ENCODE data around the gene GNPDA2.
A peak's percentile ranks its signal among the peaks of the same experiment; 100 is the strongest.

Gene GNPDA2

GRCh38 chr4:44701037-44701436 is 25.3 kb downstream of the GNPDA2 start:
- TF ChIP-seq, protein P1, sequence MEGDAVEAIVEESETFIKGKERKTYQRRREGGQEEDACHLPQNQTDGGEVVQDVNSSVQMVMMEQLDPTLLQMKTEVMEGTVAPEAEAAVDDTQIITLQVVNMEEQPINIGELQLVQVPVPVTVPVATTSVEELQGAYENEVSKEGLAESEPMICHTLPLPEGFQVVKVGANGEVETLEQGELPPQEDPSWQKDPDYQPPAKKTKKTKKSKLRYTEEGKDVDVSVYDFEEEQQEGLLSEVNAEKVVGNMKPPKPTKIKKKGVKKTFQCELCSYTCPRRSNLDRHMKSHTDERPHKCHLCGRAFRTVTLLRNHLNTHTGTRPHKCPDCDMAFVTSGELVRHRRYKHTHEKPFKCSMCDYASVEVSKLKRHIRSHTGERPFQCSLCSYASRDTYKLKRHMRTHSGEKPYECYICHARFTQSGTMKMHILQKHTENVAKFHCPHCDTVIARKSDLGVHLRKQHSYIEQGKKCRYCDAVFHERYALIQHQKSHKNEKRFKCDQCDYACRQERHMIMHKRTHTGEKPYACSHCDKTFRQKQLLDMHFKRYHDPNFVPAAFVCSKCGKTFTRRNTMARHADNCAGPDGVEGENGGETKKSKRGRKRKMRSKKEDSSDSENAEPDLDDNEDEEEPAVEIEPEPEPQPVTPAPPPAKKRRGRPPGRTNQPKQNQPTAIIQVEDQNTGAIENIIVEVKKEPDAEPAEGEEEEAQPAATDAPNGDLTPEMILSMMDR (IDR thresholded peaks at IDR 0.05; ENCODE audit: insufficient read depth, low read depth, low read length, missing control alignments): no peak
- no peak for DNase-seq (ENCODE audit: low read depth)

GRCh38 chr4:44700427-44700826 is 25.9 kb downstream of the GNPDA2 start:
- DNase-seq (ENCODE audit: low read depth): no peak
- TF ChIP-seq, protein P1 (IDR thresholded peaks at IDR 0.05; ENCODE audit: insufficient read depth, low read depth, low read length, missing control alignments): no peak
- no peak overlapping the region for H3K4me3 ChIP-seq (ENCODE audit: low read length)

More at GRCh38 chr4:44701037-44701436, 25.3 kb downstream of the GNPDA2 start:
- H3K4me3 ChIP-seq (ENCODE audit: low read length): no peak overlapping the region

DNA sequence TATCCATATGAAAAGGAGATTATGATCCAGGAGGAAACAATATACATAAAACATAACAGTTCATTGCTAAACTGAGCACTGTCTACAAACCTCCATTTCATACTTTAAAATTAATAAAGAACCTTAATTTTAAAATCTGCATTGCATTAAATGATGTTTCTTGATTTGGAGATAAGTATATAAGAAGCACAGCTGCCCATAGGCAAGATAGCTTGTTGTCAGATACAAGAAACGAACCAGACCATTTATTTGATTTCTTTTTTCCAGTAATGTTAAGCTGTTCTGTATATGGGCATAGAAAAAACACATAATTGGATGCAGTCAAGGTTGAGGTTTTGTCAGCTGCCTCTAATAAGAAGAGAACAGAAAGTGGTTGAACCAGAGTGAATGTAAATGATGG is 41.7 kb downstream of the GNPDA2 start:
- no peak overlapping the region for H3K4me3 ChIP-seq (ENCODE audit: low read length)
- TF ChIP-seq, protein P1 (IDR thresholded peaks at IDR 0.05; ENCODE audit: insufficient read depth, low read depth, low read length, missing control alignments): no peak
- no peak for DNase-seq (ENCODE audit: low read depth)

DNA sequence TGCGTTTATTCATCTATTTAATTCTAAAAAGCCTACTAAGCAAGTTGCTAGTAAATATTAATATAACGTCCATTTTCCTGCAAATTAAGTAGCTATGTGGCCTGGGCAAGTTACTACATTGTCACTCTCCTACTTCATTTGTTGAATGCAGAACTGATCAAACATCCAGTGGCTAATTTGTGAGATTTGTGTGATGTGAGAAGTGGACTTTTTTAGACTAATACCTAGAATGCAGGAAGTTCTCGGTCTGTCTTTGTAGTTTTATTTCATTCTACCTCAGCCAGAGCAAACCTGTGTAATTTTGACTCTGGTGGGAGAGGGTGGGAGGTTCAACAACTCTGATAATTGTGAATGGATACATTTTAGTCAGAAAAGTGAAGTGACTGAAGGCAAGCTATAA is 47.3 kb downstream of the GNPDA2 start:
- H3K4me3 ChIP-seq (ENCODE audit: low read length): peak overlapping the region; percentile 91
- TF ChIP-seq, protein P1 (IDR thresholded peaks at IDR 0.05; ENCODE audit: insufficient read depth, low read depth, low read length, missing control alignments): no peak
- DNase-seq (ENCODE audit: low read depth): no peak

DNA sequence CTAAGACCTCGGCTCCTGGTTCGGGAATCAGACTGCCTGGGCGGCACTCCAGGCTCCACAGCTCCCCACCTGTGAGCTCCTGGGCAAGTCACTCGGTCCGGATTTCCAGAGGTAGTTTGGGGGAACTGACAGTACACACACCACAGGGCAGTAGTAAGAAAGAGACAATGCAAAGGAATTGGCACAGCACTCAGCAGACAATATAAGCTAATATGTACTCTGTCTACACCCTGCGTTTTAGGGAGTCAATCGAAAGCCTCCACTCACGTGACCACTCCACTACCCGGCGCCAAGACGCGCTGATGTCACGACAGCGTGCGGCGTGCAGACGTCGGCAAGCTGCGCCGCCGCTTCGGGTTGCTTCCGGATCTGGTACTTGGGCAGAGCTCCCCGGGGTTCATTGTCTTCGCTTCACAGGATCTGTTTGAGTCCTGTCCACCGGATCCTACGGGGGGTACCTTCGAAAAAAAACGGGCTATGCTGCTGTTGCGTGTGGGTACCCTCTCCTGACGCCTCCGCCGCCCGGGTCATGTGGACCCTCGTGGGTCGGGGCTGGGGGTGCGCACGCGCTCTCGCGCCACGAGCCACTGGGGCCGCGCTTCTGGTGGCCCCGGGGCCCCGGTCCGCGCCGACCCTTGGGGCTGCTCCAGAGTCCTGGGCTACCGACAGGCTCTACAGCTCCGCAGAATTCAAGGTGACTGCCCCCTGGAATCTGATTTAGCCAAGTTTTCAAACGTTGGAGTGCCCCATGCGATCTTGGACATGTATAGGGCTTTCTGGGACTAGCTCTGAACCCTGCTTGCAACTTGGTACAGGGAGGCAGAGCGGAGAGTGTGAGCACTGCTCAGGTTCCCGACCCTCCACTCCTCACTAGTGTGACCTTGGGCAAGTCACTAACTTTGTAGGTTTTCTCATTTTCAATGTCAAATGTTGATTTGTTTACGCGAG is 48.0 kb downstream of the GNPDA2 start, which contains the start of gene GUF1:
TSS of gene GUF1 (plus strand) at position 327 of the 948 bp plus-strand sequence. CDS start at position 530, 203 bp downstream.
- DNase-seq (ENCODE audit: low read depth): peak; percentile 93
- peak within 1 kb of the TSS; percentile 91 for H3K4me3 ChIP-seq (ENCODE audit: low read length)
- TF ChIP-seq, protein P1 (IDR thresholded peaks at IDR 0.05; ENCODE audit: insufficient read depth, low read depth, low read length, missing control alignments): no peak

DNA sequence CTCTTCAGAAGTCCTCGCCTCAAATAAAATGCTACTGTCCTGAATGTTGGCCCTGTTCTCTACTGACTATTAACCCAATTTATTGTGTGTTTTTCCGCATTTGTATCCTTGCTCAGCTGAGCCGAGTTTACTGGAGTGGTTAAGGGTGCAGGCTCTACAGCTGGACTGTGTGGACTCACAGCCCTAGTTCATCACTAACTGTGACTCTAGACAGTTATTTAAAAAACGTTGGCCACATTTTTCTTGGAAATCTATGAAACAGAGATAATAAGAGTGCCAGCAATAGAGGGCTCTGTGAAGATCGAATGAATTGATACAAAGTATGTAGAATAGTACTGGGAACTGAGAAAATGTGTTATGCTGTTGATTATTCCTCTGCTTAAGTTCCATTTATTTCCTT is 51.0 kb downstream of the GNPDA2 start:
- H3K4me3 ChIP-seq (ENCODE audit: low read length): no peak overlapping the region
- no peak for DNase-seq (ENCODE audit: low read depth)
- TF ChIP-seq, protein P1 (IDR thresholded peaks at IDR 0.05; ENCODE audit: insufficient read depth, low read depth, low read length, missing control alignments): no peak
